GM10266 (cell line): ENCODE data around the gene ADAMTS17.

Experiments
- DNase-seq: peaks from one replicate; pipeline ENCODE4 v3.0.0; 2012; ENCODE audit errors: extremely low spot score
- TF ChIP-seq, protein P1 (sequence below): IDR thresholded peaks from 2 replicates; pipeline ENCODE4 v1.5.1; 2012; ENCODE audit warnings: mild to moderate bottlenecking, low read depth; ENCODE audit not compliant: control insufficient read depth, insufficient read depth; ENCODE audit errors: missing control alignments

Gene ADAMTS17

DNA sequence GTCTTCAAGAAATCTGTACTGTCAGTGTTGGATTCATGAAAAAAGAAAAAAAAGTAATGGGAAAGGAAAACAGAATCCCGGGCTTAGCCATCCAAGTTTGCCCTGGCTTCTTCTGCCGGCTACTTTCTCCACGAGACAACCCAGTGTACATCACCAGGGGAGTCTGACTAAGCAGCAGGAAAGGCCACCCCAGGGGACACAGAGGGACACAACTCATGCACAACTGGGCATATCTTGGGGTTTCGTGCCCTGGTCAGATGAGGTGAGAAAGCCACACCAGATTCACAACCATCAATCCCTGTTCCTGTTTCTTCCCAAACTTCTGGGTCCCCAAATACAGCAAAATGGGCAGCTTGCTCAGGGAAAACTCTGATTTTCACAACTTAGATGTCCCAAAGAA, 33.2 kb downstream of the ADAMTS17 start:
- TF ChIP-seq, protein P1, sequence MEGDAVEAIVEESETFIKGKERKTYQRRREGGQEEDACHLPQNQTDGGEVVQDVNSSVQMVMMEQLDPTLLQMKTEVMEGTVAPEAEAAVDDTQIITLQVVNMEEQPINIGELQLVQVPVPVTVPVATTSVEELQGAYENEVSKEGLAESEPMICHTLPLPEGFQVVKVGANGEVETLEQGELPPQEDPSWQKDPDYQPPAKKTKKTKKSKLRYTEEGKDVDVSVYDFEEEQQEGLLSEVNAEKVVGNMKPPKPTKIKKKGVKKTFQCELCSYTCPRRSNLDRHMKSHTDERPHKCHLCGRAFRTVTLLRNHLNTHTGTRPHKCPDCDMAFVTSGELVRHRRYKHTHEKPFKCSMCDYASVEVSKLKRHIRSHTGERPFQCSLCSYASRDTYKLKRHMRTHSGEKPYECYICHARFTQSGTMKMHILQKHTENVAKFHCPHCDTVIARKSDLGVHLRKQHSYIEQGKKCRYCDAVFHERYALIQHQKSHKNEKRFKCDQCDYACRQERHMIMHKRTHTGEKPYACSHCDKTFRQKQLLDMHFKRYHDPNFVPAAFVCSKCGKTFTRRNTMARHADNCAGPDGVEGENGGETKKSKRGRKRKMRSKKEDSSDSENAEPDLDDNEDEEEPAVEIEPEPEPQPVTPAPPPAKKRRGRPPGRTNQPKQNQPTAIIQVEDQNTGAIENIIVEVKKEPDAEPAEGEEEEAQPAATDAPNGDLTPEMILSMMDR, result no peak
- DNase-seq, result no peak

DNA sequence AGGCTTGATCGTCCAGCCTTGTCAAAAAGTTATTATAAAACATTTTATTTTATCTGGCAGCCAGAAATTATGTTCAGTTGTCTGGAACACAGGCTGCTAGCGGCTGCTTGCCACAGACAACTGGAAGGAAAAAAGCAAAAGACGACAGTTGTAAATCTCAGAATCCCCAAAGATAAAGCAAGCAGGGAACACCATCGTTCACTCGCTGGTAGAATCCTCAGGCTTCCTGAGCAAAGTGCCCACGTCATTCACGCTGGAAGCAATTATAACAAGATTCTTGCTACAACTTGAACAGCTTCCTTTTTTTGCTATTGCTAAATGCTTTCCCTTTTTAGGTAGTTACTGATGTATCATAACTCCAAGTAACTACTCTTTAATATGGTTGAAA, 33.6 kb downstream of the ADAMTS17 start:
- TF ChIP-seq, protein P1, result no peak
- DNase-seq, result no peak

DNA sequence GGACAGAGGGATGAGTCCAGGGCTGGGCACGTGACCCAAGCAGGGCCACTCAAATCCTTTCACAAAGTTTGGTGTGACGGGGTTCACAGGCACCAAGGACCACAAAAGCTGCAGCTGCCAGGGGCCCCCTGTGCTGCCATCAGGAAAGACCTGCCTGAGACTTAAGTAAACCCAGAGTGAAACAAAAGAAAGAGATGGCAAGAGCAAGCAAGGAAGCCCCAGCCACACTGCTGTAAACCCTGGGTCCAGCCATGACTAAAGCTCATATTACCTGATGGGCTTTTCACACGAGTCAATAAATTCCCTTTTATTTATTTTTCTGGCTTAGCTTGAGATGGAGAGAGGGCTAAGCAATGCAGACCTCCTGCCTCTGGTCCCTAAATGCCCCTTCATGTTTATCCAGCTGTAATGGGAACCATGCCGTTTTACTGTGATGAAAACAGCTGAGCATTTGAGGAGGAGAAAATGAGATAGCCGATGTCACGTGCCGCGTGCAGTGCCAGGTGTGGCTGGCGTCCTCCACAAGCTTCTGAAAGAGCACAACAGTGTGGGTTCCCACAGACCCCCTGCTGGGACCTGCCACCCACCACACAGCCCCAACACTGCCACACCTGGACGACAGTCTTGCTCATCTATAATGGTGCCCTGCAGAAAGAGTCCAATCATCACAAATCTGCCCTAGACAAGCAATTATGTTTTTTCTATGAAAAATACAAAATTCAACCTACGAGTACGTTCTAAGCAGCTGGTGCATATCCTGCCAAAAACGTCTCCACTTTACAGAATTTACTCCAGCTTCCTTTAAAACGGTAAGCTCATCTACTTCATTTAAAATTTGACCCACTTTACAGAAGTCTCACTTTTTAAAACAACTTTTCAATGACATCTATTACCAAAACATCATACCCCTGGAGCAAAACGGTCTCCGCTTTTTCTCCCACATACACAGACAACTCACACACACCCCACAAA, 34.2 kb downstream of the ADAMTS17 start:
- no peak for DNase-seq
- TF ChIP-seq, protein P1, result no peak

DNA sequence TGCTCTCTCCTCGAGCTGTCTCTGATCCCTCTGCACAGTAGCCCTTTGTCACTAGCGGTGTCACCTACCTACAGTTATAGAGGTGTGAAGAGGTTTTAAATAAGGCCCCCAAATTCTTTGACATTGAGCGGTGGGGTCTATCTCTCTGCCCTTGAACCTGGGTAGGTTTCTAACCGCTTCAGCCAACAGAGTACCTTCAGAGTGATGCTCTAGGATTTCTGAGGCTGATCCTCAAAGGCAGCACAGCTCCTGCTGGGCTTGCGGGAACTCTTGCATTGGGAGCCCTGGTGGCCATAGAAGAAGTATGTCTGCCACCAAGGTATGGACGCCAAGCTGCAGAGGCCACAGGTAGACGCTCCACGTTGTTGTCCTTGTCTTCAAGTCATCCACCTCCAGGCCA, 35.7 kb downstream of the ADAMTS17 start:
- no peak for DNase-seq
- TF ChIP-seq, protein P1, result no peak

DNA sequence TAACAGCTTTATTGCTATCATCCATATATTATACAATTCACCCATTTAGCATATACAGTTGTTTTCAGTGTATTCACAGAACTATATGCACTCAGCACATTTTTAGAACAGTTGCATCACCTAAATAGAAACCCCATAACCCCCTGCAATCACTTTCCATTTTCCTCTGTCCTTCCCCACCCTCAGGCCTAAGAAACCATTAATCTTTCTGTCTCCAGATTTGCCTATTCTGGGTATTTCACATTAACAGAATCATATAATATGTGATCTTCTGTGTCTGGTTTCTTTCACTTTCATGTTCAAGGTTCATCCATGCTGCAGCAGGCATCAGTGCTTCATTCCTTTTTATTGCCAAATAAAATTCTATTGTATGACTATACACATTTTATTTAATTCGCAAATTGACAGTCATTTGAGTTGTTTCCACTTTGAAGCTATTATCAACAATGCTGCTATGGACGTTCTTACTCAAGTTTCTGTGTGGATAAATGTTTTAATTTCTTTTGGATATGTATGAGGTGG, 39.8 kb downstream of the ADAMTS17 start:
- TF ChIP-seq, protein P1, result no peak
- no peak for DNase-seq

DNA sequence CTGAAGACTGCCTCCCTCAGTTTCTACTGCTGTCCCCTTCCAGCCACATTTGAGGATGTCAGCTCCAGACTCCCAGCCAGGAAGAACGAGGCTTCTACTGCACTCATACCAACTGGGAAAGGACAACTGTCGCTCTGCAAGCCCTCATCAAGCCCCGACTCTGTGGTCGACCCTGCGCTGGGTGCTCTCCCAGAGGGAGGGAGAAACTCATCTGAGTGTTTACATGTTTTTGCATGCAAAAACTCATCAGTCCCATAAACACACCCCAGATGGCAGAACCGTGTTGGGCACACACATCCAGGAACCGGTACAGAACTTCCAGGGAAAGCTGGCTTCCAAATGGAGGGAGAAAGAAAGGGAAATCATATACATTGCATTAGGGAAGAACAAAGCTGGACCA, 43.5 kb downstream of the ADAMTS17 start:
- no peak for DNase-seq
- TF ChIP-seq, protein P1, result no peak

DNA sequence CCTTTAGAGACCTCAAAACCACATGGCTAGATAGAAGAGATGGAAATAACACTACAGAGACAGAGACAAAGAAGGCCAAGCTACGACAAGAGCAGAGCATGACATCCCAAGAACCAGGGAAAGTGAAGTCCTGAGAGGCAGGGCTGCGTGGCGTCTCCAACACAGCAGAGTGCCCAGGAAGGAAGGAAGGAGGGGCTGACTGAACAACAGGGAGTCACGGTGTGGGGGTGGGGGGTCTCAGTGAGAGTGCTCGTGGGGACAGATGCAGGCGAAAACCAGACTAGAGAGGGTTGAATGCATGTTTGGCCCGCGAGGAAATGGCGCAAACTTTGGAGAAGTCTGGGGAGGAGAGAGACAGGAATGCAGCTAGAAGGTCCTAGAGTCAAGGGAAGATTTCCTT, 44.0 kb downstream of the ADAMTS17 start:
- no peak for DNase-seq

More for the DNA sequence above, 44.0 kb downstream of the ADAMTS17 start:
- TF ChIP-seq, protein P1, result no peak
